Caki2 (cell line): ENCODE results near the gene FAM8A1. TPM values are rescaled to one million over a fixed set of nuclear protein-coding genes. Genes with fewer than 3 reads are reported as not detected.
"Not testable (repeated sequence)": the region's sequence is repeated elsewhere in the genome, so short reads cannot be mapped to it uniquely, and the experiment has no call there.

ENCODE experiments used
- DNase-seq: peaks from one replicate; pipeline ENCODE4 v3.0.0-alpha.2; 2015; ENCODE audit warnings: low read depth
- in situ Hi-C: cut with HindIII; loops from 2 replicates; pipeline ENCODE4 v1.10.0; 2016; ENCODE audit warnings: low sequenced_read_pairs, low pct_unique_long_range_greater_than_20kb, mixed read lengths
- total RNA-seq: library from RNA; depleted of rRNA; stranded (reverse); fragments of >200 nt; shearing (Covaris generic); gene quantifications from 2 replicates; pipeline ENCODE4 v1.2.3, GENCODE V29; 2014; ENCODE audit warnings: low replicate concordance; rRNA removed

Gene FAM8A1
- total RNA-seq: 1.0 and 4.8 TPM in 2 replicates

GRCh38 chr6:17599877-17600526, at the start of gene FAM8A1:
Gene FAM8A1, plus strand, starts transcription at chr6:17600302. Its CDS starts 108 bp downstream, at chr6:17600410.
- in situ Hi-C loops: no loop called here

GRCh38 chr6:17551383-17551958, 48.6 kb upstream of the FAM8A1 start:
- no peak for DNase-seq
- in situ Hi-C loops: no loop called here

More at GRCh38 chr6:17599877-17600526, at the start of gene FAM8A1:
- DNase-seq: peak; percentile 89

GRCh38 chr6:17552861-17553260, 47.2 kb upstream of the FAM8A1 start:
- no peak for DNase-seq
- in situ Hi-C loops: no loop called here

GRCh38 chr6:17556014-17556413, 44.1 kb upstream of the FAM8A1 start:
- DNase-seq: no peak
- in situ Hi-C loops: no loop called here

- DNase-seq: peak; percentile 25
- in situ Hi-C loops: no loop called here
Observed at GRCh38 chr6:17562636-17563035, 37.5 kb upstream of the FAM8A1 start.

GRCh38 chr6:17565399-17565798, 34.7 kb upstream of the FAM8A1 start:
- in situ Hi-C loops: no loop called here
- DNase-seq: no peak

- DNase-seq: no peak
- in situ Hi-C loops: no loop called here
Observed at GRCh38 chr6:17574866-17575560, 25.1 kb upstream of the FAM8A1 start.

- DNase-seq: peak; percentile 25
- in situ Hi-C loops: no loop called here
Observed at GRCh38 chr6:17577059-17577458, 23.0 kb upstream of the FAM8A1 start.

GRCh38 chr6:17580518-17581048, 19.5 kb upstream of the FAM8A1 start:
- peak; percentile 83 for DNase-seq
- in situ Hi-C loops: no loop called here

- in situ Hi-C loops: not testable (repeated sequence)
- peak; percentile 35 for DNase-seq
Observed at GRCh38 chr6:17581282-17581681, 18.8 kb upstream of the FAM8A1 start.

GRCh38 chr6:17583811-17584210, 16.3 kb upstream of the FAM8A1 start:
- in situ Hi-C loops: no loop called here
- DNase-seq: no peak

- in situ Hi-C loops: no loop called here
- peak; percentile 70 for DNase-seq
Observed at GRCh38 chr6:17584241-17584803, 15.8 kb upstream of the FAM8A1 start.

- peak; percentile 46 for DNase-seq
- in situ Hi-C loops: no loop called here
Observed at GRCh38 chr6:17585766-17586490, 14.2 kb upstream of the FAM8A1 start.

GRCh38 chr6:17586623-17587022, 13.5 kb upstream of the FAM8A1 start:
- DNase-seq, in situ Hi-C loops: not testable (repeated sequence)

GRCh38 chr6:17588011-17588410, 12.1 kb upstream of the FAM8A1 start:
- in situ Hi-C loops: no loop called here

GRCh38 chr6:17589406-17590096, 10.6 kb upstream of the FAM8A1 start:
- peak; percentile 84 for DNase-seq
- in situ Hi-C loops: no loop called here

More at GRCh38 chr6:17588011-17588410, 12.1 kb upstream of the FAM8A1 start:
- DNase-seq: no peak

GRCh38 chr6:17591287-17591686, 8.8 kb upstream of the FAM8A1 start:
- in situ Hi-C loops: no loop called here
- DNase-seq: no peak

GRCh38 chr6:17593246-17593645, 6.9 kb upstream of the FAM8A1 start:
- DNase-seq: no peak
- in situ Hi-C loops: no loop called here
